ENCODE results near the gene ARL15.
"Not testable (repeated sequence)": the region's sequence is repeated elsewhere in the genome, so short reads cannot be mapped to it uniquely, and the experiment has no call there.

ARL15 gene

DNA sequence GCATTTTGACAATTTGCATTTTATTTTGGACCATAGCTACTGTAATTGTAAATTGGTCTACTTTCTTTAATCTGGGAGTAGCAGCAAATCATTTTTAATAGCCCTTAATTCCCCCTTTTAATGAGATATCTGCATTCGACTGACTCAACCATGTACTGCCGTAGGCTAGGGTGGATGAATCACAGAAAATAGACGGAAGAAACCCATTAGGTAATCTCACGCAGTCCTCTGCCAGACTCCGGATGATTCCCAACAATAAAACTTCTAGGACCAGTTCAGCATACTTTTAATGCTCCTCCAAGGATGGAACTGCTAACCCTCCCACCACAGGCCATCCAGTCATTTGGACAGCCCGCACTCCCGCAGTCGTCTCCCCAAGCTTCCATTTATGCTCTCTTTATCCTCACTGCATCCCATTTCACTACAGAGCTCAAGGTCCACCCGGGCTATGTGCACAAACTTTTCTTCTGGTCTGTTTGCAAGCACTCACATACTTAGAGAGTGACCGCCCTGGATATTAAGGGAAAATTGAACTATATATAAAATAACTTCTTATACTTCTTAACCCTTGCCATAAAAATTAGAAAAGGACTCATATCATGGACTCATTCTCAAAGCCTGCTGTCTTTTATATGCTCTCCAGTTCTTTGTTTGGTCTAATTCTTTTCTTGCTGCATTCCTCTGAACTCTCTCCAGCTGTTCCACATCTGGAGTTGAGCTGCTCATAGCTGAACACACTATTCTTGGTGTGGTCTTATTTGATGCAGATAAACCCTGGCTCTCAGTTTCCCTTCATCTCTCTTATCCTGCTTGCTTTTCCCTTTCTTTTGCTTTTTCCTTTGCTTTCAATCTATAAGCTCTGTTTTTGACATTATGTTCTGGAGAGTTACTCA, 326.6 kb downstream of the ARL15 start:
- DNase-seq (ENCODE audit: low read depth) = no peak

GRCh38 chr5:53982319-53982718, 328.1 kb downstream of the ARL15 start:
- DNase-seq (ENCODE audit: low read depth) = not testable (repeated sequence)

- DNase-seq (ENCODE audit: low read depth) = no peak
Observed at GRCh38 chr5:53980061-53980460, 330.3 kb downstream of the ARL15 start.

DNA sequence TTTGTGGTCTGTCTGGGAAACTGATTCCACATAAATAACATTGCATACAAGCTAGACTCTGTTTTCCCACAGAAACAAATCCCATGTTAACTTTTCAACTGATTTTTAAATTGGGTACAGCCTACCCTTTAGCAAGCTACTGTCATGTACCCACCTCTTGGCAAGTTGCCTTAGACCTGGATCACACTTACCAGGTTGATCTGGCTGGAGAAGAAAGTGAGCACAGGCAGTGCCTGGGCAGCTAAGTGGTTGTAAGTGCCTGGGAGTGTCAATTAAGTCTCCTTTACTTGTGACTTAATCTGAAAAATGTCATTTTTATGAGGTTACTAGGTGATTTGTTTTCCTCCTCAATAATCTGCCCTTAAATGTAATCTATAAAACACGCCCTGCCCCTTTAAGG, 336.4 kb downstream of the ARL15 start:
- no peak for DNase-seq (ENCODE audit: low read depth)

GRCh38 chr5:53972314-53972713, 338.1 kb downstream of the ARL15 start:
- no peak for DNase-seq (ENCODE audit: low read depth)

GRCh38 chr5:53971551-53971950, 338.8 kb downstream of the ARL15 start:
- DNase-seq (ENCODE audit: low read depth) = peak; percentile 16

DNA sequence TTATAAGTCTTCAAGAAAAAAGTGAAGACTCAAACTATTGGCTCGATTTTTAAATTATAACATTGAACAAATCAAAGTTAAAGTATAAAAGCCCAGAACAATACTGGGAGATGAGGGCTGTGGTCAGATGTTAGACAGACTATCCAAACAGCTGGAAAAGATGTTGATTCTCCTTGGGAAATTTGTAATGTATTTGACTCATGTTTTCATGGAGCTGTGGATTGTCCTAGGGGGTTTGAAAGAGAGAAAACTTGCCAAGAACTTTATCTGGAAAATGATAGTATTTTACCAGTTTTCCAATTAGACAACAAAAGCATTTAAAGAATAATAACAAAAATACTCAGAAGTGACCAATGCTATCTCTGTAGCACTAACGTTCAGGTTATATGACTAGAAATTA, 339.2 kb downstream of the ARL15 start:
- DNase-seq (ENCODE audit: low read depth) = no peak

DNA sequence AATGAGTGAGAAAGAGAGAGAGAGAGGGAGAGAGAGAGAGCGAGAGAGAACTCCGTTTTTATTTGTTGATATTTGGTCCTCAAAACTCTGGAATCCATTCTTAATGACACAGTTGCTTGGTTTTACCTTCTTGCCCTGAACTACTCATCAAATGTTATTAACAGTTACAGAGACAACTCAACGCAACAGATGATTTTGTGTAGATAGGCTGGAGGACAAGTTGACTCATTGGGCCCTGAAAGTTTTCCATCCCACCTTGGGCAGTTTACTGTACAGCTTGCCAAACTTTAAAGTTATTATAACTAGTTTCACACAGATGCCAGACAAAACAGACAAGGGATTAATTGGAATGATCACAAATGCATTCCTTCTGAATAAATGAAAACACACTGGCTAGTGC, 339.9 kb downstream of the ARL15 start:
- DNase-seq (ENCODE audit: low read depth) = peak; percentile 12

- DNase-seq (ENCODE audit: low read depth) = no peak
Observed at GRCh38 chr5:53969176-53969730, 341.1 kb downstream of the ARL15 start.

GRCh38 chr5:53965459-53965858, 344.9 kb downstream of the ARL15 start:
- DNase-seq (ENCODE audit: low read depth) = no peak

- no peak for DNase-seq (ENCODE audit: low read depth)
Observed at GRCh38 chr5:53963958-53964357, 346.4 kb downstream of the ARL15 start.

GRCh38 chr5:53962306-53962705, 348.1 kb downstream of the ARL15 start:
- no peak for DNase-seq (ENCODE audit: low read depth)

DNA sequence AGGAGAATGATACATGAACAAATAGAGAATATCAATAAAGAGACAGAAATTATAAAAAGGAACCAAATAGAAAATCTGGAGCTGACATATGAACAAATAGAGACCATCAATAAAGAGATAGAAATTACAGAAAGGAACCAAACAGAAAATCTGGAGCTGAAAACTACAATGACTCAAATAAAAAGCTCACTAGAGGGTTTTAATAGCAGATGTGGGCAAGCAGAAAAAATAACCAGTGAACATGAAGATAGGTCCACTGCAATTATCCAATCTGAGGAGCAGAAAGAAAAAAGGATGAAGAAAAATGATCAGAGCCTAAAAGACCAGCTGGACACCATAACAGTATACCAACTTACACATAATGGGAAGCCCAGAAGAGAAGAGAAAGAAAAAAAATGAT, 353.7 kb downstream of the ARL15 start:
- no peak for DNase-seq (ENCODE audit: low read depth)

- DNase-seq (ENCODE audit: low read depth) = no peak
Observed at GRCh38 chr5:53956196-53956595, 354.2 kb downstream of the ARL15 start.

GRCh38 chr5:53950621-53951020, 359.8 kb downstream of the ARL15 start:
- DNase-seq (ENCODE audit: low read depth) = no peak

DNA sequence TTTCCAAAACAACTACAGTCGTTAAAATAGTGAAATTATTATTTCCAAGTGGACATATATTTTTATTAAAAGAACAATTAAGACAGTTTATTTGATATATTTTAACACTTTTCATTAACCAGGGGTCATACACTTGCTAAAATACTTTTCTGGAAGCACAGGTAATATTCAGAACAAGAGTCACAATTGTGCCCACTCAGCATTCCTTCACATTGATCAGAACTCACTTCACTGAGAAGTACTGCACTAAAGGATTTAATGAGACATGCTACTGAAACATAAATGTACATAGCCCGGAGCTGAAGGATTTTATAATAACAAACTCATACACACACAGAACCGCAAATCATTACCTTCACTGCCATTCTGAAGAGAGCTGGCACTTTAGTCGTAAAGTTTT, 361.8 kb downstream of the ARL15 start:
- no peak for DNase-seq (ENCODE audit: low read depth)

- DNase-seq (ENCODE audit: low read depth) = no peak
Observed at GRCh38 chr5:53946405-53947100, 363.8 kb downstream of the ARL15 start.

DNA sequence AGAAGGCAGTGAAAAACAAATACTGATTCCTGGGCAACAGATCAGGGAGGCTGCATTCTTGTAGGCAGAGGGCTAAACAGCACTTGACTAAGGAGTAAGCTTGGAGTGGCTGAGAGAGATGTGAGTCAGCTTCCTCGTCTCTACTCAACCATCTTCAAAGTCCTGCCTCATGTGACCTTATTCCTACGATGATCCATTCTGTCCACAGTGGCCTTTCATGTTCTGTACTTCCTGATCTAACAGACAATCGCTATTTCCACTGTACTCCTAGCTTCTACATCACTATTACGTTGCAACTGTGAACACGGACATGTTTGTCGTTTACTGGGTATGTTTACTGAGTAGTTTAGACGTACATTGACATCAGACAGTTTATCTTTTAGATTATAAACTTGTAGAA, 365.4 kb downstream of the ARL15 start:
- DNase-seq (ENCODE audit: low read depth) = no peak

DNA sequence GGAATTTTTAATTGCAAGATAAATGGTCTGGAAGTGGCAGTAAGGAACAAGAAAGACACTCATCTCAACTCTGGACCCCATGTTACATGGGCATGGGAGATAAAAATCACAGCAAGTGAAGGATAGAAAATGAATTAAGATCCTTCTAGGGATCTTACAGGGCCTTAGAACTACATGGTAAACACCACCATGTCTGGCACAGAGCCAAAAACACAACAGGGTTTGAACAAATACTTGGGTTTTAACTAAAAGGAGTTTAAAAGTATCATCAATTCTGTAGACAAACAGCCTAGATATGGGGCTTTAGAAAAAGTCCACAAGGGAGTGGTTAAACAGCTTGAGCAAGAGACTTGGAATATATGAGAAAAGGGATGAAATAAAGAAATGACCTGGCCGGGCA, 366.4 kb downstream of the ARL15 start:
- DNase-seq (ENCODE audit: low read depth) = no peak

DNA sequence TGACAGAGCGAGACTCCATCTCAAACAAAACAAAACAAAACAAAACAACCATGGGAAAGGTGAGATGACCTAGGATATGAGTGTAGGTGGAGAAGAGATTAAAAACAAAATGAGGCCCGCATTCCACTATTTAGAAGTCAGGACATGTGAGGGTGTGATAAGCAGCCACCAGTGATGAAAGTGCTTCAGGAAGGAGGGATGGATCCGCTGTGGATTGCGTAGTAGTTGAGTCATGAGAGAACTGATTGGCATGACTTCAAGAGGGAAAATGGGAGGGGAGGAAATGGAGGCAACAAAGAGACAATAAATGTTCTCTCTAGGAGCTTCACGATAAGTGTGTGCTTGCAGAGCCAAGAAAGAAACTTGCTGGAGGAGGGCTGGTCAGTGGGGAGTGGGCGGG, 367.6 kb downstream of the ARL15 start:
- DNase-seq (ENCODE audit: low read depth) = peak; percentile 22

DNA sequence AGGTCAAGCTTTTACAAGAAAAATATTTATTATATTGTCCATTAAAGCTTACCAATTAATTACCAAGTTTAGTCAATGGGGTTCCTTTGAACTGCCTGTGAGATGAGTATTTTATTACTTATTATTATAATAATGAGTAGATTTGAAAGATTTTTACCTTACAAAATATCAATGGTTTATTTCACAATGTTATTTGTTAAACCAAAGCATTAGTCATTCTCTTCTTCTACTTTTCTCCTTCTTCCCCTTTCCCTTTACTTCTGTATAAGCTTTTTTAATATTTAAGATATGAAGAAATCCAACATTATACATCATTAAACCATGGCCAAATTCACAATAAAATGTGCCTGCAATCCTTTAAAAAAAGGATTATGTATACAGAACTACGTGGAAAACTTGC, 369.5 kb downstream of the ARL15 start:
- DNase-seq (ENCODE audit: low read depth) = no peak

- no peak for DNase-seq (ENCODE audit: low read depth)
Observed at GRCh38 chr5:53937467-53937866, 372.9 kb downstream of the ARL15 start.
